HG02943 (cell line): Measurements from ENCODE around the gene EDC3.
"Not testable (repeated sequence)": the region's sequence is repeated elsewhere in the genome, so short reads cannot be mapped to it uniquely, and the experiment has no call there.

ENCODE experiments used
- ATAC-seq: cut with Tn5 transposase; IDR thresholded peaks from one replicate; pipeline ENCODE4 v1.9.1; 2021; ENCODE audit warnings: mild to moderate bottlenecking, low read depth, moderate library complexity; ENCODE audit not compliant: unreplicated experiment

Gene EDC3, protein sequence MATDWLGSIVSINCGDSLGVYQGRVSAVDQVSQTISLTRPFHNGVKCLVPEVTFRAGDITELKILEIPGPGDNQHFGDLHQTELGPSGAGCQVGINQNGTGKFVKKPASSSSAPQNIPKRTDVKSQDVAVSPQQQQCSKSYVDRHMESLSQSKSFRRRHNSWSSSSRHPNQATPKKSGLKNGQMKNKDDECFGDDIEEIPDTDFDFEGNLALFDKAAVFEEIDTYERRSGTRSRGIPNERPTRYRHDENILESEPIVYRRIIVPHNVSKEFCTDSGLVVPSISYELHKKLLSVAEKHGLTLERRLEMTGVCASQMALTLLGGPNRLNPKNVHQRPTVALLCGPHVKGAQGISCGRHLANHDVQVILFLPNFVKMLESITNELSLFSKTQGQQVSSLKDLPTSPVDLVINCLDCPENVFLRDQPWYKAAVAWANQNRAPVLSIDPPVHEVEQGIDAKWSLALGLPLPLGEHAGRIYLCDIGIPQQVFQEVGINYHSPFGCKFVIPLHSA

DNA sequence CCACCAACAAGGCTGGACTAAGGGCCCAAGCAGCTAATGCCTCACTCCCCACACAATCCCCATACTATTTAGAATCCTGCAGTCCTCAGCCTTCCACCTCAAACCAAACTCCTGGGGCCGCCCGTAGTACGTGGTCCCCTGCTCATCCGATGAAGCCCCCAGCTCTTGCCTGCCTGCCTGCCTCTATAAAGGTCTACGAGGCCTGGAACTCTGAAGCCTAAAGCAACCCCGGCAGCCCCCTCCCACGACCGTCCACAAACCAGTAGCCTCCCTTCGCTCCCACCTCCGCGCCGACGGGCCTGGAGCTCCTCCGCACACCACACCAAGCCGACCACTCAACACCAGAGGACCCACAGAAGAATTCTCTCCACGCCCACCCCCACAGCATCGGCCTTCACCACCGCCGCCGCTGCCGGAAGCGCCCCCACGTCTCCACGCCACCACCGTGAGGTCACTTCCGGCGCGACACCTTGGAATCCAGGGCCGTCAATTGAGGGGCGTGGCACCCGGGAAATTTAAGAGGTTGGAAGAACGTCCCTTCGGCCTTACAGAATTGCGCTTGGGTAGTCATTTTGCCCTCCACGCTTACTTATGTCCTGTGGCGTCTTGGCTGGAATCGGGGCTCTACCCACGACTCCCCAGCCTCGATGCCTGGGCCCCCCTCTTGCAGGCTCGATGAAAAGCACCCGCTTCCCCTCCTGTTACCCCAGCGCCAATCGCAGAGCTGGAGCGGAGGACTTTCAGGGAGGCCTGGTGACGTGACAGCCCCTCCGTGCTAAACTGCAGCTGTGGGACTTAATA, at the start of gene EDC3:
Gene EDC3 (minus strand): TSS at position 428 of the 801 bp plus-strand sequence. CDS start 20,900 bp downstream, outside the sequence.
- ATAC-seq = peak; percentile 89

DNA sequence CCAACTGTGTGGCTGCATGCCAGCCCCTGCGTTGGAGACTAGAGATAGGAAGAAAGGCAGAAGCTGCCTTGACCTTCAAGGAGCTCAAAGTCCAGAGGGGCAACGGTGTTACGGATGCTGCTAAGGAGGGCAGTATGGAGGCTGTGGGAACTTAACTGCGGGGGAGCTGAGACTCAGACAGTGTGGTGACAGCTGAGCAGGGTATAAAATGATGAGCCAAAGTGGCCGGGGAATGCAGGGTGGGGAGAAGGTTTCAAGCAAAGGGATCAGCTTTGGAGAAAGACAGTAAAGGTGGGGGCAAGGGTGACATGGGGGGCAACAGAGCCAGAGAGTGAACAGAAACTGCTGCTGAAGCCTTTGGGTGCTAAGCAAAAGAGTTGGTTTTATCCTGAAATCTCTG, 46.6 kb upstream of the EDC3 start:
- no peak for ATAC-seq

DNA sequence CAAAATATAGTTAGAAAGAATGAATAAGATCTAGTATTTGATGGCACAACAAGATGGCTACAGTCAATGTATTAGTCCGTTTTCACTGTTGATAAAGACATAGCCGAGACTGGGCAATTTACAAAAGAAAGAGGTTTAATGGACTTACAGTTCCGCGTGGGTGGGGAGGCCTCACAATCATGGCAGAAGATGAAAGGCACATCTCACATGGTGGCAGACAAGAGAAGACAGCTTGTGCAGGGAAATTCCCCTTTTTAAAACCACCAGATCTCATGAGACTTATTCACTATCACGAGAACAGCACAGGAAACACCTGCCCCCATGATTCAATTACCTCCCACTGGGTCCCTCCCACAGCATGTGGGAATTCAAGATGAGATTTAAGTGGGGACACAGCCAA, 42.4 kb upstream of the EDC3 start:
- not testable (repeated sequence) for ATAC-seq

DNA sequence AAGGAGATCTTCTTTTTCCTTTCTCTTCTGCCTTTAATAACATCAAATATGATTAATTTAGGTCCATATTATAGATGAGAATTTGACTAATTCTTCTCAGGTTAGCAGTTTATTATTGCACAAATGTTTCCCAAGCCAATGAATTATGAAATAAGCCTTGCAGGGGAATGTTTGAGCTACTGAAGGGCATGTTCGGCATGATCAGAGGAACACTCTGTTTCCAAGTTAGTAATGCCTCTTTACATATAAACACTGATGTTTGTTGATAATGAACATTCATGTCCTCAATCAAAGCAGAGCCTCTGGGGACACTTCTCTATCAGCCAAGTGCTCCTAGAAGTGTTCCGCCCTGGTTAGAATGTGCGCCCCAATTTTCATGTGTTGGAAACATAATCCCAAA, 39.5 kb upstream of the EDC3 start:
- ATAC-seq = no peak

DNA sequence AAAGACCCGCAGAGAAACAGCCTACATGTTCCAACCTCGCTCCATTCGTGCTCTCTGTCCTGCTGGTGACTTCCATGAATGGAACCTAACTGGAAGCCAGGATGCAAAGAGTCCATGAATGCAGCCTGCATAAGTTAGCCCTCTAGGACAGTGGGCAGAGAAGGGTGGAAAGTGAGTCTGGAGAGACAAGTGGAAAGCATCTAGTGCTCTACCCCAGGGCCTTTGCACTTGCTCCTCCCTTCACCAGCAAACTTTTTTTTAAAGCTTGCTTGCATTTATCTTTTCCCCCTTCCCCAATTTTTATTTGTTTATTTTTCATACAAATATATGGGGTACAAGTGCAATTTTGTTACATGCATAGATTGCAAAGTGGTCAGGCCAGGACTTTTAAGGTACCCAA, 37.4 kb upstream of the EDC3 start:
- ATAC-seq = no peak

DNA sequence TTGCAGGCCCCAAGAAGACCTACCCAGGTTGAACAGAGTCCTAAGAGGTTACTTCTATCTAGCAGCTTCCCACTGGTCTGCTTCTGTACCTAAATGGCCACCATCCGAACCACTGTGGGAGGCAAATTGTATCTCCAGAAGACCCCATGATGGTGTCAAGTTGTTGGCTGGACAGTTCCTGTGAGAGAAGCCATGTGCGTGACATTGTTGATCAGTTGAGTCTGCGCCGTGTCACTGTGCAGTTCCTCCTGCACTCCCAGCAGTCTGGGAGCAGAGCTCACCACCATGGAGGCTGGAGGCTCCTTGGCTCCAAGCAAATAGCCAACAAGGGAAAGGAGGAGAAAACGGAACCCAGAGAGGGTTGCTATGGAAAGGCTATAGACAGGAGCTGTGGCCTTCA, 37.0 kb upstream of the EDC3 start:
- no peak for ATAC-seq

DNA sequence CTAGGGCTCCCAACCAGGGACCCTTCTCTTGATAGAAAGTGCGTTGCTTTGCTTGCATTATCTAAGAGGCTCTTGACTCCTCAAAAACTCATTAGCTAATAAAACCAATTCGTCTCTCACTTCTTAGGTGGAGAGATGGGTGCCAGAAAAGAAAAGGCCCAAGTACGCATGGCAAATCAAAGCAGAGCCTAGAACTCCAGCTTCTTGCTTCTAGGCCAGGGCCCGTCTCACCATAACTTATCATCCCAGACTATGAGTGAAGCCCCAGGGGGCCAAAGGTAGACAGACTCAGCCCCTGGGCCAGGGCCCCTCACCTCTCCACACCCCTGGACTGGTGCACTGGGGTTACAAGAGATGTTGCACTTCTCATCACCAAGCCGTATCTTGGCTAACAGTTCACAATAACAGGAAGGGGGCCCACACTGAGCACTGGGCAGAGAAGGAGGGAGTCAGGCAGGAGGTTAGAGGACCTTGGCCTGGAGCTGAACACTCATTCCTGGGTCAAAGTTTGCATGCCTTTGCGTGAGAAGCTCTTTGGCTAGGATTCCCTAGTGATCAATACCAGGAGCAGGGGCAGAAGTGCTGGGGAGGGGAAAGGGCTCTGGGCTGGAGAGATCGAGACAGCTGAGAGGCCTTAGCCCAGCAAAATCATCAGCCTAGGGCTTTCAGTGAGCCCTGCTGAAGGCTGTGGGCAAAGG, 34.9 kb upstream of the EDC3 start:
- no peak for ATAC-seq

DNA sequence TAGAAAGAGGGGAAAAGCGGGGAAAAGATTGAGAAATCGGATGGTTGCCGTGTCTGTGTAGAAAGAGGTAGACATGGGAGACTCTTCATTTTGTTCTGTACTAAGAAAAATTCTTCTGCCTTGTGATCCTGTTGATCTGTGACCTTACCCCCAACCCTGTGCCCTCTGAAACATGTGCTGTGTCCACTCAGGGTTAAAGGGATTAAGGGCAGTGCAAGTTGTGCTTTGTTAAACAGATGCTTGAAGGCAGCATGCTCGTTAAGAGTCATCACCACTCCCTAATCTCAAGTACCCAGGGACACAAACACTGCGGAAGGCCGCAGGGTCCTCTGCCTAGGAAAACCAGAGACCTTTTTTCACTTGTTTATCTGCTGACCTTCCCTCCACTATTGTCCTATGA, 33.5 kb upstream of the EDC3 start:
- not testable (repeated sequence) for ATAC-seq

DNA sequence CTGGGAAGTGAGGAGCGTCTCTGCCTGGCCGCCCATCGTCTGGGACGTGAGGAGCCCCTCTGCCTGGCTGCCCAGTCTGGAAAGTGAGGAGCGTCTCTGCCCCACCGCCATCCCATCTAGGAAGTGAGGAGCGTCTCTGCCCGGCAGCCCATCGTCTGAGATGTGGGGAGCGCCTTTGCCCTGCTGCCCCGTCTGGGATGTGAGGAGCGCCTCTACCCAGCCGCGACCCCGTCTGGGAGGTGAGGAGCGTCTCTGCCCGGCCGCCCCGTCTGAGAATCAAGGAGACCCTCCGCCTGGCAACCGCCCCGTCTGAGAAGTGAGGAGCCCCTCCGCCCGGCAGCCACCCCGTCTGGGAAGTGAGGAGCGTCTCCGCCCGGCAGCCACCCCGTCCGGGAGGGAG, 32.9 kb upstream of the EDC3 start:
- ATAC-seq = not testable (repeated sequence)

DNA sequence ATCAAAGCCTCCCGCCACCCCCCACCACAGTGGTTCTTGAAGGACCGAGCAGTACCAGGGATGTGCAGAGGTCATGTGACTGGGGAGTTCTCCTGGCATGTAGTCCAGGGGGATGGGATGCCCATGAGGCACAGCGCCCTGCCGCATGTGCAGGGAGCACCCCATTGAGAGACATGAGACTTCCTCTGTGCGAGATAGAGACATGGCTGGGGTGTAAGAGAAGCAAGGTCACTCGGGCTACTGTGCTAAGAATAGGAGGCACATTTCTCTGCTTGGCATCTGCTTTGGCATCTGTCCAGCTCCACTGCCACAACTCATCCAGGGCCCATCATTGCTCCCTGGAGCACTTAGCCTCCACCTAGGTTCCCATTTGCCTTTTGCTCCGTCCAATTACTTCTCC, 31.9 kb upstream of the EDC3 start:
- ATAC-seq = no peak

DNA sequence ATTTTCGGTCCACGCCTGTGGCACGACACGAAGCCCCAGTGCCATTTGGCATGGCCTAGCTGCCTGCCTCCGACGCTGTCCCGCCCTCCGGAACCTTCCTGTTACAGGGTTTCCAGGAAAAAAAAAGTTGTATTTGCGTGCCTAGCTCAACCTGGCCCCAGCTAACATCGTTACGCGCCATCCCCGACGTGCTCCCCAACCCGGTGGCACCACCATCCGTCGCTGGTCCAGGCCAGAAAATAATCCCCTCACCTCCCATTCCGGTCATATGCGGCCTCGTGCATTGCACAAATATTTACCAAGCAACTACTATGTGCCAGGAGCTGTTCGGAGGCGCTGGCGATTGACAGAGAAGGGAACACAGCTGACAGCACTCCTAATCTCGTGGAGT, 30.9 kb upstream of the EDC3 start:
- no peak for ATAC-seq

DNA sequence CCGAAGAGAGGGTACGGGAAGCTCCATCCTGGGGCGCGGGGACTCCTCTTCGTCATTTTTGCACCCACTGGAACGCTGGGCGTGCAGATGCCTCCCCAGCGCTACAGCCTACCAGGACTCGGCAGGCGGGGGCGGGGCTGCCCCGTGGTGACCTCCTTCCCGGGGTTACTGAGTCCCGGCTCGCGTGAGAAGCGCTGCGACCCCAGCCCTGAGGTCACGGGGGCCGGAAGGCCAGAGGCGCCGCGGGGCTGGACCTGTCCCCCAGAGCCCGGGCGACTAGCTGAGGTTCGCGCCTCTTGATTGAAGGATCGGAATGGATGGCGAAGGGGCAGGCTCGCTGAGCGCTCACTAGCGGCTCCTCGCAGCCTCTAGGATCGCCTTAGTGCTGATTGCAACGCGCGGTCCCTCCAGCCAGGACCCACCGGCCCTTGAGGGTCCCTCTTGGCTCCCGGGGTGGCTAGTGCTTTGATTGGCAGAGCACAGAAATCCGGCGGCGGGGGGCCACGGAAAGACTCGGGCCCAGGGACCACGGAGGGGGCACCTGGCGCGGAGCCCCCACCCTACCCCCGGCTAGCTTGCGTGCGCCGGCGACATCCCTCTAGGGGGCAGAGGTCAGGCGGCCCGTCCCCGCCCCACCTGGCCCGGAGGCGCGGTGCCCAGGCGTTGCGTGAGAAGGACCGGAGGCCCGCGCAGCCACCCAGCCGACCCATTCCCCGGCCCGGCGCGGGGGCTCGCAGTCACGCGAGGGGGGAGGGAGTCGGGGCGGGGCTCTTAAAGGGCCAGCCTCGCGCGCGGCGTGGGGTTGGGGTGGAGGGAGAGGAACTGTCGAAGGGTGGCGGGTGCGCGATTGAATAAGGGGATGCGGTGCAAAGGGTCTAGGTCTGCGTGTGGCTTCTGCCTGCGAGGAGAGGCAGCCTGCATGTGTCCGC, 30.3 kb upstream of the EDC3 start:
- no peak for ATAC-seq

DNA sequence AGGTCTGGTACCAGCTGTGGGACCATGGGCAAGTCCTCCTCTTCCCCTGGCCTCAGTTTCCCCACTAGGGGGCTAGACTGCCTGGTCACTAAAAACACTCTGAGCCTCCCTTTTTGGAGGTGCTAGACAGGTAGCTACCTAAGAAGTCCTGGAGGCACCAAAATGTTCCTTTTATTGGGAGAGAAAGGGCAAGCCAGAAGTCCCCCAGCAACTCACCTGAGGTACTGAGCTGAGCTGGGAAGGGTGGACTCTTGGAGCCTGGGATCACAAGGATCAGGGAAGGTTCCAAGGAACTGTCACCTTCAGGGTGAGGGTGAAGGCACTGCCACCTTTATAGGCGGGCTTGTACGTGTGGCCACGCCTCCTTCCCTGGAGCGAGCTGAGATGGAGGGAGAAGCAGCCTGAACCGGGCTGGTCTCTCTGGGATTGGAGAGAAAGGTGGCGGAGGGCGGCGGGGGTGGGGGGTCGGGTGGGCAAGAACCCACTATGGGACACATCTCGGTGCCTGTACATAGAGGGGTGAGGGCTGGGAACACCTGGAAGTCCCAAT, 29.5 kb upstream of the EDC3 start, which contains the start of gene CYP1A1:
Gene CYP1A1 (minus strand): TSS at position 304 of the 550 bp plus-strand sequence. CDS start 2,431 bp downstream, outside the sequence.
- no peak for ATAC-seq

DNA sequence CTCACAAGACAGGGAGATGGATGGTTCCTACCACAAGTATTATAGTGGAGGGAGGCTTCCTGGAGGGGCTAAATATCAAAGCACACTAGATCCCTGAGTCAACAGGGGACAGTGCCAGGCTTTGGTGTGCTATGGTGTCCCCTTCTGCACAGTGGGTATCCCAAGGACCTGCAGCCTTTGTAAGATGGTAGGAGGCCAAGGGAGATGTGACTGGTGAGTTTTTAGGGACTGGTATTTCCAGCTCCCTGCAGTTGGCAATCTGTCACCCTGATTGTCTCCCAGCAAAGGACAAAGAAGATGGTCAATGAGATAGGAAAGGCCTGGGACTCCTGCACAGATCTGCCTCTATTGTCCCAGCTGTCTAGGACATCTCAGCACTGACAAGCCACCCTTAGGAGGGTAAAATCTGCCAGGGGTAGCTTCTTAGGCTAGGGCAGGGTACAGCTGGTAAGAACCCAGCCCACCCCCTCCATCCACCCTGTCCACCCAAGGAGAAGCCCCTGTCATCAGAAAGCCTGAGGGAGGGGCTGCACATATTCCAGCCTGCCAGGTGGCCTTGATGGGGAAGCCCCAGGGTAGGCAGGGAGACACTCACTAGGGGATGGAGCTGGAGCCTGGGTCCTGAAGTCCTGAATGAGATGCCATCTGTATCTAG, 28.9 kb upstream of the EDC3 start:
- ATAC-seq = no peak

DNA sequence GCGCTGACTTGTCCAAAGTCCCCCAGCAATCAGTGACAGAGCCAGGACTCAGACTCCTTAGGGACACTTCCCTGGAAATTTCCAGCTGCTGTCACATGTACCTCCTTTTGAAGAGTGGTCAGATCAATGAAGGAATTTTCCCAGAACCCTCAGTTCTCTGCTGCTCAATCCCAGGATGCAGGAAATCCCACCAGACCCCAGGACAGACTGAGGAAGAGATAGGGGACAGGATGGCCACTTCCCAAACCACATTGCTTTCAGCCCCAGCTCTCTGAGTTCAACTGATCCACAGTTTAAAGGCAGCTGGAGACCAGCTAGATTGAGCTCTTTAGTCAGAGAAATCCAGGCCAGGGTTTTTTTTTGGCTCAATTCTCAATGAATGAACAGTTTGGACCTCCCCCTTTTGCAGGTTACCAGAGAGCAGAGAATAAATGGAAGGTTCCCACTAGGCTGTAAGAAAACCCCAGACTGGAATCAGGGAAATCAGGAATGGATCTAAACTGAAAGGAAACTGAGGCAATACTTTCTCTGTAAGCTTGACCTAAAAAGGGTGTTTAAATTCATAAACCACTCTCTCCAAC, 28.0 kb upstream of the EDC3 start:
- ATAC-seq = no peak

DNA sequence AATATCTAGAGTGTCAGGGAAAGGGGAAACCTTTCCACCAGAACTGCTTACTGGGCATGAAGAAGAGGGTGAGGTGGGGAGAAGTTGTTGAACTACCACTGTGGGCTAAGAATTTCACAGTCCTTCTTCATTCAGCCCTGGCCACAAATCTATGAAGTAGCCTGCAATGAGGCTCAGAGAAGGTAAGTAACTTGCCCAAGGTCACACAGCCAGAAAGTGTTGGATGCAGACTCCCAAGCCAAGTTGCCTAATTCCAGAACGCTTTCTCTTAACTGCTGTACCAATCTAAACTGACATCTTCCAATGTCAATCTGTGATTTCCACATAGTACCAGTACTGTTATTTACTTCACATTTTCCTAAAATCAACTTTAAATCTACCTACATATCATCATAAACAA, 27.4 kb upstream of the EDC3 start:
- ATAC-seq = no peak

DNA sequence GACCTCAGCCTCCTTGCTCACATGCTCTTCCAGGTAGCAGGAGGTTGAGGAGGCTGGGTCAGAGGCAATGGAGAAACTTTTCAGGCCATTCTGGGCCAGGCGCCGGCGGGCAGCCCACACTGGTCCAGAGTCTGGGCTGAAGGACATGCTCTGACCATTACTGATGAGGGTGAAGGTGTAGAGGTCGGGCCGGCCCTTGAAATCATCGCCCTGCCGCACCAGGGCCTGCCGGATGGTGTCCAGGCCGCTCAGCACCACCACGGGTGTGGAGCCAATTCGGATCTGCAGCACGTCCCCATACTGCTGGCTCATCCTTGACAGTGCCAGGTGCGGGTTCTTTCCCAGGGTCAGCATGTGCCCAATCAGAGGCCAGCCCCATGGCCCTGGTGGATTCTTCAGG, 26.8 kb upstream of the EDC3 start:
- no peak for ATAC-seq

DNA sequence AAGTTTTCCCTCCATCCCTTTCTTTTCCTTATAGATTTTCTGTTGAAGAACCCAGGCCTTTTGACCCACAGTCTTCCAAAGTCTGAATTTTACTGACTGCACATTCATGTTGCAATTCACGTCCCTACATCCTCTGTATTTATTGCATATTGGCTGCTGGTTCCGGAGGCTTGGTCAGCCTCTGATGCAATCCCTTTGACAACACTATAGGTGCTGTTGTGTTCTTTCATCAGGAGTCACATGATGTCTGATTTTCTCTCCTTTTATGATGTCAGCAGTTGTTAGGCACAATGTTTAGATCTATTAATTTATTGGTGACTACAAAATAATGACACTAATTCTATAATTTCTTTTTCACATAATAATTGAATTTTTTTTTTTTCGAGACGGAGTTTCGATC, 20.8 kb upstream of the EDC3 start:
- ATAC-seq = no peak

DNA sequence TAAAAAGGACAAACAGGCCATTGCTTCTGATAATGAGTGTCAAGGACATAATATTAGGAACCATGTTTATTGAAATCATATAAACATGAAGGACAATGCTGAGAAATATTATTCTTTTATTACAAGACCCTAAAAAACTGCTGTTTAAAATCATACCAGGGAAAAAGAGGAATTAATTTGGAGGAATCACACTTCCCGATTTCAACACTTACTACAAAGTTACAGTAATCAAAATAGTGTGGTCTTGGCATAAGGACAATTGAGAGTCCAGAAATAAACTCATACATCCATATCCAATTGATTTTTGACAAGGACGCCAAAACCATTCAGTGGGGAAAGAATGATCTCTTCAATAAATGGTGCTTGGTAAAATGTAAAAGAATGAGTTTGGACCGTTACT, 16.5 kb upstream of the EDC3 start:
- no peak for ATAC-seq
